G401.6 (cell line): Measurements from ENCODE around the gene RPP25L.

Source experiments
- FAIRE-seq: peaks from 2 replicates; lab custom pipeline; 2012; peaks lifted over from hg19 to GRCh38; lab: Jason Lieb, UNC

RPP25L gene

GRCh38 chr9:34585946-34586669 is 25.8 kb downstream of the RPP25L start:
- no peak for FAIRE-seq

GRCh38 chr9:34584970-34585369 is 26.9 kb downstream of the RPP25L start:
- no peak for FAIRE-seq

GRCh38 chr9:34582787-34583186 is 29.1 kb downstream of the RPP25L start:
- FAIRE-seq, result no peak

- FAIRE-seq, result no peak
Observed at GRCh38 chr9:34581318-34581717, 30.6 kb downstream of the RPP25L start.

- no peak for FAIRE-seq
Observed at GRCh38 chr9:34580358-34580757, 31.5 kb downstream of the RPP25L start.

- no peak for FAIRE-seq
Observed at GRCh38 chr9:34579808-34580163, 32.1 kb downstream of the RPP25L start.

- FAIRE-seq, result no peak
Observed at GRCh38 chr9:34579104-34579807, 32.6 kb downstream of the RPP25L start.

GRCh38 chr9:34578241-34579103 is 33.4 kb downstream of the RPP25L start:
- no peak for FAIRE-seq

- FAIRE-seq, result no peak
Observed at GRCh38 chr9:34577400-34578240, 34.3 kb downstream of the RPP25L start.

GRCh38 chr9:34576597-34577399 is 35.1 kb downstream of the RPP25L start:
- no peak for FAIRE-seq

GRCh38 chr9:34575862-34576596 is 35.9 kb downstream of the RPP25L start:
- FAIRE-seq, result no peak

- no peak for FAIRE-seq
Observed at GRCh38 chr9:34575241-34575640, 36.7 kb downstream of the RPP25L start.

- no peak for FAIRE-seq
Observed at GRCh38 chr9:34574571-34574970, 37.3 kb downstream of the RPP25L start.

- no peak for FAIRE-seq
Observed at GRCh38 chr9:34573599-34574325, 38.1 kb downstream of the RPP25L start.

GRCh38 chr9:34572628-34573027 is 39.3 kb downstream of the RPP25L start:
- FAIRE-seq, result no peak

GRCh38 chr9:34572092-34572491 is 39.8 kb downstream of the RPP25L start:
- no peak for FAIRE-seq

GRCh38 chr9:34571481-34571810 is 40.5 kb downstream of the RPP25L start:
- FAIRE-seq, result no peak

- no peak for FAIRE-seq
Observed at GRCh38 chr9:34570809-34571480, 41.0 kb downstream of the RPP25L start.

- no peak for FAIRE-seq
Observed at GRCh38 chr9:34570376-34570775, 41.5 kb downstream of the RPP25L start.
